AG10803 (cell line): Measurements from ENCODE around the gene BACH2.

Experiments
- DNase-seq: peaks from one replicate; pipeline ENCODE4 v3.0.0; 2010; ENCODE audit warnings: low read depth
- H3K4me3 ChIP-seq: 2 replicates; pipeline ENCODE4 v1.5.1; 2011; ENCODE audit warnings: mild to moderate bottlenecking, low read length, control low read depth
- CTCF ChIP-seq: conservative IDR thresholded peaks from 2 replicates; pipeline ENCODE4 v1.5.1; 2011; ENCODE audit warnings: mild to moderate bottlenecking, low read length, control low read depth, inconsistent platforms

Gene BACH2

DNA sequence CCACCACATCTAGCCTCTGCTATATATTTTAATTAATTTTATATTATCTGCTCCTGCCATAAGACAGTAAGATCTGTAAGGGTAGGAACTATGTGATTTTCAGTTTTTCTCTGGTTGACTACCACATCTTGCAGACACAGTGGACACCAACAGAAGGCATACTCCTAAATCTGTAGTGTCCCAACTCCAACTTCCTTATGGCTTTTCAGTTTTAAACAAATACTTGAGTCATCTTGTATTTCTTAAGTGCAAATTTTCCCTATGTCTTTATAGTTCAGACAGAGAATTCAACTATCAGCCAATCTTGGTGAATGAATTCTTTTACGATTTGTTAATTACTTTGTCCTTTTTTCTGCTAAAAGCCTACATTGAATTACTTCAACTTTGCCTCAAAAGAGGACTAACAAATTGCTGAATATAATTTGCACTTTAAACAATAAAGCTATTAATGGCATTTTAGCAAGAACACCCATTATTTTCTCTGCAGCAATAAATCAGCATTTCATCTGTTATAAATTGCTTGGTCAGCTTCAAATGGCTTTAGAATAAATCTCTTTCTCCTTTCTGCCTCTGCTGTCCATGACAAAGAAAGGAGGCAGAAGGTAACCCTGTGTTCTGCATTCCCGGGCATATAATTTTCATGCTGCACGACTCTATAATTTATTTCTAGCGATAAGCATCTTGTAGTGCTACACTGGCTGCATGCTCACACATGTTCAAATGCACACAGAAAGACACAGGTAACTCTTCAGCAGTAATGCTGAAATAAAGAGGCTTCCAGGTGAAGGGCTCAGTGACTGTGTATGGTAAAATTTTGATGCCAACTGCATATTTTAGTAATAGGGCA lies 144.8 kb downstream of the BACH2 start:
- DNase-seq, result no peak
- no peak overlapping the region for H3K4me3 ChIP-seq
- no peak for TF ChIP-seq CTCF

DNA sequence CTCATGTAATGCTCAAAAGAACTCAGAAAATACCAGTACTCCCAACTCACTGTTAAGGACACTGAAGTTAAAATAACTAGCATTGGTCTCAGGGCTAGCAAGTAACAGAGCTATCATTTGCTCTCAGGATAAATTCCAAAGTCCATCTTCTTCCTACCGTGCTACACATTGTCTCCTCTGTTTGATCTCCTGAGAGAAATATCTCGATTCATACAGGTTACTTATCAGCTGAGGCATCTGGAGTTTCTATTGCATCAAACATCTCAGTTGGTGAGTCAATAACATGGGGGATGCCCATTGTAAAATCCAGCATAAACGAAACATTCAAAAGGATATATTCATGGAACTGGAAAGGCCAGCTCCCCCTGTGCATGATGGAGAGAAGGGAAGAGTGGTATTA lies 147.4 kb downstream of the BACH2 start:
- no peak overlapping the region for H3K4me3 ChIP-seq
- TF ChIP-seq CTCF, result no peak

GRCh38 chr6:90148867-90149266 lies 147.8 kb downstream of the BACH2 start:
- no peak for TF ChIP-seq CTCF
- no peak overlapping the region for H3K4me3 ChIP-seq
- no peak for DNase-seq

More for the DNA sequence above, 147.4 kb downstream of the BACH2 start:
- no peak for DNase-seq

DNA sequence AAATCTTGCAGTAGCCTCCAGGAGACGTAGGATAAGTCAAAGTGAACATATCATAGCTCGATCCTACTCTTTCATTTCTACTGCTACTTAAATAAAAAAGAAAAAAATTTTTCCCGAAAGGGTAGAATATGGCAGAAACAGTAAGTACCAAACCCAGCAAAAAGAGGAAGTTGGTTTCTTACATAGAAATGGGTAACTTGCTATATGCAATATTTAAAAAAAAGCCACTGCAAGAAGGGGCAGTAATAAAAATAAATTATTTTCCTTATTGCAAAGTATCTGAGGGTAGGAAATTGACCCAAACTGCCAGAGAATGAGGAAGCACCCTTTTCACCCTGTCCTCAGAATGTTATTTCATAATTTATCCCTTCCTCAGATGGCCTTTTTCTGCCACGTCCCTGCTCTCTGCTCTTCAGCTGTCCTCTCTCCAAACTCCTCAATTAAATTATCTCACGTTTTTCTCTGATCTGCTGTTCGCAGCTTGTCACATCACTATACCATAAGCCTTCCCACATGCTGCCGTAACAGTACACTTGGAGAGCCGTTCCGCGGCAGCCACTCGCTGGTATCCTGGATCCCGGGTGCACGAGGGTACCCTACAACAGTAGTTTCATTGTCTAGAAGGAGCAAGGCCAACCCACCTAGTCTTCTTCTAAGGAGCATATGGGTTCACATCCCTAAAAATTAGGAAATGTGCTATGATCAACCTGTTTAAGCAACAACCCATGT lies 149.6 kb downstream of the BACH2 start:
- H3K4me3 ChIP-seq, result no peak overlapping the region
- DNase-seq, result no peak

DNA sequence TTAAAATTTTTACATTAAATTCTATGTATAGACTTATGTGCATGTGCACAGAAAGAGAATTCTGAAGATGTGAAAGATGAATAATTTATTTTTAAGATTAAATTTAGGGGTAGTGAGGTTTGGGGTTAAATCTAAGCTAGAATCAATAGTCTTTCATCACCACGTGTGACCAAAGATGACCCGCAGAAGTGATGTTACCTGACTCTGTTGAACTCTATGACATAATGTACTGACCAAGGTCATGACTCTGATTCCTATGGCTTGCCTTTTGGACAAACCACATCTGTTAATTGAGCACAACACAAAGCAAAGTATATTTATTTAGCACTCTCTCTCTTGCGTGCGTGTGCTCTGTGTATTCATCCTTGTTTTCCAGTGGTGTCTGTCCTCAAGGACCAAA lies 150.6 kb downstream of the BACH2 start:
- DNase-seq, result no peak
- H3K4me3 ChIP-seq, result no peak overlapping the region
- no peak for TF ChIP-seq CTCF

More for the DNA sequence above, 149.6 kb downstream of the BACH2 start:
- TF ChIP-seq CTCF, result no peak

DNA sequence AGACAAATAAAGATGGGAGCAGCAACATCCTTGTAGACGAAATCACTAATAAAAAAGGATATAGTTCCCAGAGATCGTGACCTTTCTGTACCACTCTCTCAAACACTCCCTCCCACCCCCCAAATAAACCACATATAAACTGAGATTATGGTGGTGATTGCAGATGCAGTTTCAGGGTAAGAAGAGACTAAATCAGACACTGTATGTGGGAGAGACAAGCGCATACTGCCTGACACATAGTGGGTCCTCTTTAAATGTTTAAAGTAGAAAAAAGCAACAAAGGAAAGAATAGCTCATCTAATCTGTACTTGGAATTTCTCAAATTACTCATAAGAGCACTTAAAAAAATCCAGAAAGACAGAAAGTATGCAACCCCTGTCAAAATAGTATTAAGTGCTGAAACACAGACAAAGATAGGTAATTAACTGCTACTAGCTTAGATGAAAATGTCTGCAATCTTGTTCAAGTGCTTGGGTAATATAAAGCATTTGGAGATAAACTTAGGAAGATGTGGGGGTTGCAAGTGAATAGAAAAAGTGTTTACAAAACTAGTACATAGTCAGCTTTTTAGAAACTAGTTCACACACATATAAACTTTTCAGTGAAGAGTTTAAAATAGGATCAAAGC lies 151.6 kb downstream of the BACH2 start:
- no peak for DNase-seq
- no peak overlapping the region for H3K4me3 ChIP-seq
- no peak for TF ChIP-seq CTCF
